ENCODE data around the gene NAALADL2. TPM values are rescaled to one million over a fixed set of nuclear protein-coding genes. Genes with fewer than 3 reads are reported as not detected.

The NAALADL2 gene
- total RNA-seq, 1 donor from 2014 or later: 1.1 TPM

DNA sequence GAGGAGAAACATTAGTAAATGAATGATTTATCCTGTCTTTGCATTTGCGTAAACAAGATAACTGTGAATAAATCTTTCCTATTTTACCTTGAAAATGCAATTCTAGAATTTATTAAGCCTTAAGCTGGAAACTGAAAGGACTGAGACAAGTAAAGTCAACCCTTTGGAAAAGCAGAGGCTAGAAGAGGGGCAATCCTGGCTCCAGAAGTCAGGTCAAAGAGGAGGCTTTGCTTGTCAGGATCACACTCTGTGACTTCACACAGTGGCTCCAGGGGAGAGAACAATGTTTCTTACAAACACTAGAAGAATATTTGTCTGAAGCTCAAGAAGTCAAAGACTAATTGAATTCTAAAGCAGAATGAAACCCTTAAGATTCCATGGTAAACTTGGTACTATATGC lies 530.4 kb downstream of the NAALADL2 start:
- no peaks in the 10 kb centered on the region for H3K36me3 ChIP-seq (ENCODE audit: control insufficient read depth, insufficient read depth, low read length)
- DNase-seq (ENCODE audit: low read depth) (no peak), FAIRE-seq (no peak)
- no peak overlapping the region for H3K4me3 ChIP-seq (ENCODE audit: low read depth, low read length)
- TF ChIP-seq, protein P1, sequence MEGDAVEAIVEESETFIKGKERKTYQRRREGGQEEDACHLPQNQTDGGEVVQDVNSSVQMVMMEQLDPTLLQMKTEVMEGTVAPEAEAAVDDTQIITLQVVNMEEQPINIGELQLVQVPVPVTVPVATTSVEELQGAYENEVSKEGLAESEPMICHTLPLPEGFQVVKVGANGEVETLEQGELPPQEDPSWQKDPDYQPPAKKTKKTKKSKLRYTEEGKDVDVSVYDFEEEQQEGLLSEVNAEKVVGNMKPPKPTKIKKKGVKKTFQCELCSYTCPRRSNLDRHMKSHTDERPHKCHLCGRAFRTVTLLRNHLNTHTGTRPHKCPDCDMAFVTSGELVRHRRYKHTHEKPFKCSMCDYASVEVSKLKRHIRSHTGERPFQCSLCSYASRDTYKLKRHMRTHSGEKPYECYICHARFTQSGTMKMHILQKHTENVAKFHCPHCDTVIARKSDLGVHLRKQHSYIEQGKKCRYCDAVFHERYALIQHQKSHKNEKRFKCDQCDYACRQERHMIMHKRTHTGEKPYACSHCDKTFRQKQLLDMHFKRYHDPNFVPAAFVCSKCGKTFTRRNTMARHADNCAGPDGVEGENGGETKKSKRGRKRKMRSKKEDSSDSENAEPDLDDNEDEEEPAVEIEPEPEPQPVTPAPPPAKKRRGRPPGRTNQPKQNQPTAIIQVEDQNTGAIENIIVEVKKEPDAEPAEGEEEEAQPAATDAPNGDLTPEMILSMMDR (IDR thresholded peaks at IDR 0.05; ENCODE audit: insufficient read depth, low read length, severe bottlenecking): no peak
- no peaks in the 10 kb centered on the region for H3K27me3 ChIP-seq (ENCODE audit: control insufficient read depth, insufficient read depth, low read length)

GRCh38 chr3:175391601-175392000 lies 532.5 kb downstream of the NAALADL2 start:
- Histone ChIP-seq H3K4me3 (ENCODE audit: low read depth, low read length) (no peak overlapping the region), H3K27me3 (ENCODE audit: control insufficient read depth, insufficient read depth, low read length) (no peaks in the 10 kb centered on the region), H3K36me3 (ENCODE audit: control insufficient read depth, insufficient read depth, low read length) (no peaks in the 10 kb centered on the region)
- DNase-seq (ENCODE audit: low read depth) (no peak), FAIRE-seq (no peak)
- TF ChIP-seq, protein P1 (IDR thresholded peaks at IDR 0.05; ENCODE audit: insufficient read depth, low read length, severe bottlenecking): no peak

- DNase-seq (ENCODE audit: low read depth) (no peak), FAIRE-seq (no peak)
- H3K36me3 ChIP-seq (ENCODE audit: control insufficient read depth, insufficient read depth, low read length): no peaks in the 10 kb centered on the region
- TF ChIP-seq, protein P1 (IDR thresholded peaks at IDR 0.05; ENCODE audit: insufficient read depth, low read length, severe bottlenecking): no peak
- no peaks in the 10 kb centered on the region for H3K27me3 ChIP-seq (ENCODE audit: control insufficient read depth, insufficient read depth, low read length)
- H3K4me3 ChIP-seq (ENCODE audit: low read depth, low read length): no peak overlapping the region
Observed at GRCh38 chr3:175392653-175393052, 533.5 kb downstream of the NAALADL2 start.

GRCh38 chr3:175397372-175397771 lies 538.2 kb downstream of the NAALADL2 start:
- no peaks in the 10 kb centered on the region for H3K36me3 ChIP-seq (ENCODE audit: control insufficient read depth, insufficient read depth, low read length)
- DNase-seq (ENCODE audit: low read depth): no peak
- no peak for FAIRE-seq
- H3K27me3 ChIP-seq (ENCODE audit: control insufficient read depth, insufficient read depth, low read length): no peaks in the 10 kb centered on the region
- H3K4me3 ChIP-seq (ENCODE audit: low read depth, low read length): no peak overlapping the region
- TF ChIP-seq, protein P1 (IDR thresholded peaks at IDR 0.05; ENCODE audit: insufficient read depth, low read length, severe bottlenecking): no peak

GRCh38 chr3:175398676-175399075 lies 539.5 kb downstream of the NAALADL2 start:
- no peak for FAIRE-seq
- peak; percentile 23 for DNase-seq (ENCODE audit: low read depth)
- Histone ChIP-seq H3K27me3 (ENCODE audit: control insufficient read depth, insufficient read depth, low read length) (no peaks in the 10 kb centered on the region), H3K36me3 (ENCODE audit: control insufficient read depth, insufficient read depth, low read length) (no peaks in the 10 kb centered on the region), H3K4me3 (ENCODE audit: low read depth, low read length) (no peak overlapping the region)
- TF ChIP-seq, protein P1 (IDR thresholded peaks at IDR 0.05; ENCODE audit: insufficient read depth, low read length, severe bottlenecking): no peak

- Histone ChIP-seq H3K36me3 (ENCODE audit: control insufficient read depth, insufficient read depth, low read length) (no peaks in the 10 kb centered on the region), H3K27me3 (ENCODE audit: control insufficient read depth, insufficient read depth, low read length) (no peaks in the 10 kb centered on the region), H3K4me3 (ENCODE audit: low read depth, low read length) (no peak overlapping the region)
- no peak for FAIRE-seq
- TF ChIP-seq, protein P1 (IDR thresholded peaks at IDR 0.05; ENCODE audit: insufficient read depth, low read length, severe bottlenecking): no peak
- peak; percentile 65 for DNase-seq (ENCODE audit: low read depth)
Observed at GRCh38 chr3:175399156-175399840, 540.2 kb downstream of the NAALADL2 start.

Measured in bronchial epithelial cell (primary cell).